Activated naive CD4-positive, alpha-beta T cell treated with Interleukin-2 at 50 U/mL for 16 hours (primary cell): ENCODE data around the gene NFIA.
A peak's percentile ranks its signal among the peaks of the same experiment; 100 is the strongest.
"Not testable (repeated sequence)": the region's sequence is repeated elsewhere in the genome, so short reads cannot be mapped to it uniquely, and the experiment has no call there.

Experiments used
- DNase-seq: peaks from one replicate; pipeline ENCODE4 v3.0.0-alpha.2; 2020

The NFIA gene

DNA sequence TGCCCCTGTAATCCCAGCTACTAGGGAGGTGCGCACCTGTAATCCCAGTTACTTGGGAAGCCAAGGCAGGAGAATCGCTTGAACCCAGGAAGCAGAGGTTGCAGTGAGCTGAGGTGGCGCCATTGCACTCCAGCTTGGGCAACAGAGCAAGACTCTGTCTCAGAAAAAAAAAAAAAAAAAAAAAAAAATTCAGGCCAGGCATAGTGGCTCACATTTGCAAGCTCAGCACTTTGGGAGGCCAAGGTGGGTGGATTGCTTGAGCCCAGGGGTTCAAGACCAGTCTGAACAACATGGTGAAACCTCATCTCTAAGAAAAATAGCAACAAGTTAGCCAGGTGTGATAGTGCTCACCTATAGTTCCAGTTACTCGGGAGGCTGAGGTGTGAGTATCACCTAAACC, 20.8 kb upstream of the NFIA start:
- DNase-seq: not testable (repeated sequence)

DNA sequence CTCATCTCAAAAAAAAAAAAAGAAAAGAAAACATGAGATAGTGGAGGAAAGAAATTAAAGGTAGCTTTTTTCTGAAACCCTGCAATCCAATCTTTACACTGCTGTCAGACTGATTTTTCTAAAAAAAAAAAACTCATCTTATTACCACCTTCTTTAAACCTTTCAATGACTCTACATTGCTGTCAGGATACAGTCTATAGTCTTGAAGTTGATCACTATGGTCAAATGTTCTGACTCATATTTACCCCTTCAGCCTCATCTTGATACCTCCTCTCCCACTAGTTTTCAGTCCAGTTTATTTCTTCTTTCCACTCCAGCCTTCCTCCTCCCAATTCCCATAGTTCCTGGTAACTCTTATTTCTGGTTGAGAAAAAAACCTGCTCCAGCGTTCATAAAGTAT, 17.7 kb upstream of the NFIA start:
- DNase-seq: no peak

DNA sequence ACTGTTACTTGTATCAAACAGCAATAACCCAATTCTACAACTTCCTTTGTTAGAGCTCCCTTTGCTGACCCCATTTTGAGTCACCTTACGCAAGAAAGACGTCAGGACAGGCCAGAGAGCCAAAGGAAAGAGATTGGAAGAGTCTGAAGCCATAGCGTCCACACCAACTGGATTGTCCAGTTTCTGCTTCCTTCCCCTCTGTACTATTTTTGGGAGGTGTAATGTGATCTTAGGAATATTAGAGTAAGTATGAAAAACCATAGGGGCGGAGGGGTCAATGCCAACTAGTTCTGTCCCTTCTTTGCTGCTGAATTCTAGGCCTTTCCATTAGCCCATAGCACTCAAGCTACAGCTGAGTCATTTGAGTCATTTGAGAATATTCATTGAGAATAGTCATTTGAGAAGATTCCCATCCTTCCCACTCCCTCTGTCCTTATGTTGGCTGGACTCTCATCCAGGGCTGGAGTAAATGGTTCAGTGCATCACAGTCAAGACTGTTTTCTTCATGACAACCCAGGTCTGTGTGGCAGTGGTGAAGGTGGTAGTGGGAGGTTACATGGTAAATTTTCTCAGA, 14.8 kb upstream of the NFIA start:
- DNase-seq: no peak

DNA sequence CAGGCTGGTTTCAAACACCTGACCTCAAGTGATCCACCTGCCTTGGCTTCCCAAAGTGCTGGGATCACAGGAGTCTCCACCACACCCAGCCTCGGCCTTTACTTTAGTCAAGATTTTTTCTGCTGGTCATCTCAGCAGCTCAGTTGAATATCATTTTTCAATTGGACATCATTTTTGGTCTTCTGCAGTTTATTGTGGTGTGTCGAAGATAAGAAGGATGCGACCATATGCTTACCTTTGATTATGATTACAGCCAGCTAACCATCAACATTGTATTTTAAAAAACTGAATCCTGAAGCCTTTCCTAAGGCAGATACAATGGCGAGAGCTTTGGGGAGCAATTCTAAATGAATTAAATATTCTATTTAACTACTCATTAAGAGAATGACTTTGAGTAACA, 12.3 kb upstream of the NFIA start:
- no peak for DNase-seq

DNA sequence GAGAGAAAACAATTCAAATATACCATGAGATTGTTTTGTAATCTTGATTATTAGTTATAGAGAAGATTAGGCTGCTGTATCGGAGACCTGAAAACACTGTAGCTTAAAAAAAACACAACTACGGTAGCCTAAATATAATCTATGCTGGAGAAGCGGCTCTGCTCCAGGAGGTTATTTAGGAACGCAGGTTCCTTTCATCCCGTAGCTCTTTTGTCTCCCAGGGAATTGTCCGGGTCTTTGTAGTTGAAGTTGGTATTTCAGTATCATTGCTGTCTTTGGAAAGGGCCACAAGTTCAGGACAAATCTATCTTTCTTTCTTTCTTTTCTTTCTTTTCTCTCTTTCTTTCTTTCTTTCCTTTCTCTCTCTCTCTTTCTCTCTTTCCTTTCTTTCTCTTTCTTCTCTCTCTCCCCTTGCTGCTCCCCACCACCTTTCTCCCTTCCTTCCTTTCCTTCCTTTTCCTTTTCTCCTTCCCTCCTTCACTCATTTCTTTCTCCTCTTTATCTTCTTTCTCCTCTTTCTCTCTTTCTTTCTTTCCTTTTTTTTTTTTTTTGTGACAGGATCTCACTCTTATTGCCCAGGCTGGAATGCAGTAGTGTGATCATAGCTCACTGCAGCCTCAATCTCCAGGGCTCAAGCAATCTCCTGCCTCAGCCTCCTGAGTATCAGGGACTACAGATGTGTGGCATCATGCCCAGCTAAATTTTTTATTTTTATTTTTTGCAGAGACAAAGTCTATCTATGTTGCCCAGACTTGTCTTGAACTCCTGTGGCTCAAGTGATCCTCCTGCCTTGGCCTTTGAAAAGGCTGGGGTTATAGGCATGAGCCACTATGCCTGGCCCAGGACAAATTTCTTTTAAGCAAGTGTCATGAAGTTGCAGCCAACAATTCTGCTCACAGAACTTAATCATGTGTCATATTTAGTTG, 10.9 kb upstream of the NFIA start:
- no peak for DNase-seq

DNA sequence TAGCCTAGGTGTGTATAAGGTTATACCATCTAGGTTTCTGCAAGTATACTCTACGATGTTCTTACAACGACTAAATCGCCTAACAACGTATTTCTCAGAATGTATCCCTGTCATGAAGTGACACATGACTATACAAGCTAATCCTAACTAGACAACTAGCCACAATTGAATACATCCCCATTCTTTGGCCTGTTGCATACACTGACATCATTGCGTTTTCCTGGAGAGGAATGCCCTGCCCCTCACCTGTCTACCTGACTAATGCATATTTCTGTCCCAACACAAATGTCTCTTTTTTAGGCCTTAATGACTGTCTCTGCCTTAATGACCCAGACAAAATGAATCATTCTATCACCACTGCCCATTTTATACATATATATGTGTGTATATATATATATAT, 8.5 kb upstream of the NFIA start:
- DNase-seq: no peak

DNA sequence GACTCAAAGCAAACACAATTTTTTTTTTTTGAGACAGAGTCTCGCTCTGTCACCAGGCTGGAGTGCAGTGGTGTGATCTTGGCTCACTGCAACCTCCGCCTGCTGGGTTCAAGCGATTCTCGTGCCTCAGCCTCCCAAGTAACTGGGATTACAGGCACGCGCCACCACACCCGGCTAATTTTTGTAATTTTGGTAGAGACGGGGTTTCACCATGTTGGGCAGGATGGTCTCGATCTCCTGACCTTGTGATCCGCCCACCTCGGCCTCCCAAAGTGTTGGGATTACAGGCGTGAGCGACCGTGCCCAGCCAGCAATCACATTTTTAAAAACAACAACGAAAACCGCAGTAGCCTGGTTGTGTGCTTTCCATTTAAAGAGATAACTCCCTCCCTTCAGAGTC, 6.5 kb upstream of the NFIA start:
- not testable (repeated sequence) for DNase-seq

DNA sequence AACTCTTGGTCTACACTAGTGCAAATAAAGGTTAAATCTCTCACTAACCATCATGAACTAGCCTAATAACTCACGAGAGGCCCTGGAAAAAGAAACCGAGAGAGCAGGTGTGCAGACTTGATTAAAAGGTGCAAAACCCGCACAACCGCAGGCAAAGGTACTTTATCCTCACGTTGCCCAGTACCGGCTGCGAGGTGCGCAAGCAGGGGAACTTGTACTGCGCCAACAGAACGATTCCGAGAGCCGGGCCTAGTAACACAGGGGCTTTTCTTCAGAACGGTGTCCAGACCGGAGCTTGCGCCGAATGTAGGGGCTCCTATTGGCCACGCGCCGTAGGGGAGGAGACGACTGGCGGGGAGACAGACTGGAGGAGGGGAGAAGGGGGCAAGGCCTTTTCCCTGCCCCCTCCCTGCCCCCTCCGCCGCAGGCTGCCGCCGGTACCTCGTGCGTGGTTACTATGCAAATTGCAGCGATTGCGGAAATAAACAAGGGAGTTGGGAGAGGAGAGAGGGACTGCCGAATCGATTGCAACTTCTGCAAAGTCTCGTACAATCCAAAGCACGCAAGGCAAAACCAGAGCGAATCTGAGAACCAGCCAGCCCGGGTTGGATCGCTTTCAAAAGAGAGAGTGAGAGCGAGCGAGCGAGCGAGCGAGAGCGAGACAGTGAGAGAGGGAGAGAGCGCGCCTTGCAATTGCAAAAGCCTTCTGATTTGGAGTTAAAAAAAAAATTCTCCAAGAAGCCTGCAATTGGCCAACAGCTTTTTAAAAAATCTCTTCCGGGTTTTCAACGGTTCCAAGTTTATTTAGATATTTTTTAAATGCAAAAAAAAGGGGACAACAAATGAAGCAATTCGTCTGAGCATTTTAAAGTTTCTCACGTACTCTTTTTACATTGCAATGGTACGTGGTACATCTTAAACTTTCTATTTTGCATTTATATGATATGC, 5.4 kb upstream of the NFIA start:
- DNase-seq: peak; percentile 77

DNA sequence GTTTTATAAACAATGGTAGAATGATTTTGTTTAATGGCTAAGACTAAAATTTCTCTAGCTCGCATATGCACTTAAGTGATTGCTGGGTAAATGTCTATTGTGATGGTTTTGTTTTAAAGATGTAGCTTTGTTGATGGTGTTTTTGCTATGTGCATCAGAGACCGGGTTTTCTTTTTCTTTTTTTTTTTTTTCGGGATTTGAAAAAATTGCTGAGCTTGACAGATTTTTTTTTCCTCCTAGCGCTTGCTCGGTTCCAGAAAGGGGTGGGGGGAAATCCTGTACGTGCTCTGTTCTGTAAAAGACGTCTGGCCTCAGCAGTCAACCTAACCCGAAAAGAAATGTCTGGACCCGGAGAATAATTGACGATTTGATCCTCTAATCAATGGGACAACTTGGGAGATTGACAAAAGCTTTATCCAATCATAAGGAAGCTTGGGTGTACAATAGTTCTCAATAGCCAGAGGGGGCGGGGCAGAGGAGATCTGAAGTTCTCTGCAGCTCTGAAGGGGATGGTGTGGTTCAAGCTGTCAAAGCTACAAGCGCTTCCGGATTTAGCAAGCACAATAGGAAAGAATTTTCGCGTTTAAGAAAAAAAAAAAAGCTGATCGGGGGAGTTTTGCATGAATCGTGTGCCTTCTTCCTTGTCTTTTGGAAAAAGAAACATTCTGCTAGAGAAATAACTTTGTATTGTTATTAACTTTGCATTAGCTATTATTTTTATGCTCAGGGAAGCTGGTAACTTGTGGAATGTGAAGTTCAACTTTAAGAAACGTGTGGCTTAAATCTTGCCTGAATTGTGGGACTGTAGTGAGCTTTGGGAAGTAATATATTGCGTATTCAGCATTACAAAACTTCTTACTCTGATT, 4.5 kb upstream of the NFIA start:
- peak; percentile 88 for DNase-seq

DNA sequence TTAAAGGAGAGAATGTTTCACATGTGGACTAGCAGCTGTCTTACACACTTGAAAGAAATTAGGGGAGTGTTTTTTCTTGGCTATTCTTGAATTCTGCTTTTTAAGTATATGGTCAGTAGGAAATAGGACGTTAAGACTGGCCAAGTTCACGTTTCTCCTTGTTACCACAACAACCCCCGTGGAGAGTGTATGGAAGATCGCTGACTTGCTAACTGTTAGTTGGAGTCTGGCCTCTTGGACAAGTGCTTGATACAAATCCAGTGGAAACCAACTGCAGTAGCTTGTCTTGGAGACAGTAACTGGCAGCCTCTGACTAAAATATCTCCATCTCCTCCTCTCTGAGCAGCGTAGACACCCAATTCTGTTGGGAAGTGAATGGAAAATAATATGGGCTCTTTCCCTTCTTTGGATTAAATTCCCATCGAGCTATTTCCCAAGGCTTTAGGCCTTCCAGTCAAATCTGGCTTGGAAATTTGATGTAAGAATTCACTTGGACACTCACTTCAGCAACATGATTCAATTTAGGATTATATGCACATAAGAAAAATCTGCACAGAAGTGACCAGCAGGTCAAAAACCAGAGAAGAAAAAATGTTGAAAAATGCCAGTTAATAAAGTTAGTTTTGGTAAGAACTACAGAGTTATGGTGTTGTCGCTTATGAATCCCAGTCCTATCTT, 3.6 kb upstream of the NFIA start:
- DNase-seq: no peak

DNA sequence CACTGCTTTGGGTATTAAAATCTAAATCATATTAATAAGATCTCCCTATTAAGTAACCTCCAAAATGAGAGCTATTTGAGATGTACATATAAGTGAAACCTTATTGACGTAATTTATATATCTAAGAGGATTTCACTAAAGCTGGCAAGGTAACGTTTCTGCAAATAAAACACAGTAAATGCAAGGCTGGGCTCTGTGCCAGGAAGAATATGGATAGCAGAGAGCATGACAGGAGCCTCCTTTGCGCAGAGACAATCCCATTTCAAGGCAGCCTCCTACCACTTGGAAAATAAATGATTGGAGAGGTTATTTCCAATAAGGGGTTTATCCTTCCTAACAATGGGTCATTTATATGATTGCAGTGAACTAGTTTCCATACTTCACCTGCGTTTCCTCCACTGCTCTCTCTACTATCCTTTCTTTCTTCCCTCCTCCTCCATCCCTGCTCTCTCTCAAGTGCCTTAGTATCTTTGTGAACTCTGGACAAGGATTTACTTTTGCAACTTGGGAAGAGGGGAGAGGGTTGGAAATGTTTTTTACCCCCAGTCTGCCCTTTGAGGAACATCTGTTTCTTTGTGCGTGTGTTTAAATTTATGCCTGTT, 3.0 kb upstream of the NFIA start:
- DNase-seq: no peak

DNA sequence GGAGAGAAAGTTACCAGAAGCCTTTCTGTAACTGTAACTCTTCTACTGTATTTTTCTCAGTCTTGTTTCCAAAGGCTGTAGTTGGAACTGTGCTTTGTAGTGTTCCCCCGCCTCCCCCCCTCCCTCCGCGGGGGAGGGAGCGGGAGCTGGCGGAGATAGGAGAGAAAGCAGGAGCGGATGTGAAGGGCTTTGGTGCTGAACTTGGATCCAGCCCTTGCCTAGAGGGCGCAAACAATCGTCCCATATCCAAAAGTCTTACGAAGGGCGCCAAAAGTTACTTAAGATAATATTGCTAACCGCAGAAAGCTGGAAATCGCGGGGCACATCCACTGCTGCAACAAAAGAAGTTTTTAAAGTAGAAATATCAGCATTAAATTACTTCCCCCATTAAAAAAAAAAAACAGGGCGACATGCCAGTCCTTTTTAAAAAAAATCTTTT, 2.4 kb upstream of the NFIA start:
- DNase-seq: peak; percentile 11

DNA sequence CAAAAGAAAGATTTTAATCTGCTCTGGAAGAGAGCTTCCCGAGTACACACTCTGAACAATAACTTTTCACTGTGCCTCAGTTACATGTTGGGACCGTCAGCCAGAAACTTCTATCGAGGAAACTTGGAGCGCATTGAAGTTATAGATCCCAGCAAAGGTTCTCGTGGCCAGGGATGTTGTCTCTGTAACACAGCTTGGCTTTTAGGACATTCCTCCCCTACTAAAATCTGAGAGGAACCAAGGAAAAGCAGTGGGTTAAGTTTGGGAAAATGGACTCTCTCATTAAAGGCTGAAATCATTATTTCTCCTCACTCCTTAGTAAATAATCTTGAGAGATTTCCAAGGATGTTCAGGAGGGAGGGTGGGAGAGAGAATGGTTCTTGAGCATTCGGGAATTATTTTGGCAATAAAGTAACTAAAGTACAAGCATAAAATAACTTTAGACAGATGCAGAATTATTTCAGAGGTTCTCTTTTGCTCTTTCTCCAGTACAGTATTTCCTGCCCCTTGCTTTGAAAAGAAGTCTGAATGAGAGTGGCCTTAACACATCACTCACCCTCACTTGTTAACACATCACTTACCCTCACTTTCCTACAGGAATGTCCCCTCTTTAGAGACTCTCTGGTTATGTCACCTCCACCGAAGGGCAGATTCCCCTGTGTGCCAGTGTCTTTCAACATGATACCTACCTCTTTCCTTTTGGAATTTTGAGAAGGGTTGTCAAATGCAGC, 1.8 kb upstream of the NFIA start:
- DNase-seq: no peak

DNA sequence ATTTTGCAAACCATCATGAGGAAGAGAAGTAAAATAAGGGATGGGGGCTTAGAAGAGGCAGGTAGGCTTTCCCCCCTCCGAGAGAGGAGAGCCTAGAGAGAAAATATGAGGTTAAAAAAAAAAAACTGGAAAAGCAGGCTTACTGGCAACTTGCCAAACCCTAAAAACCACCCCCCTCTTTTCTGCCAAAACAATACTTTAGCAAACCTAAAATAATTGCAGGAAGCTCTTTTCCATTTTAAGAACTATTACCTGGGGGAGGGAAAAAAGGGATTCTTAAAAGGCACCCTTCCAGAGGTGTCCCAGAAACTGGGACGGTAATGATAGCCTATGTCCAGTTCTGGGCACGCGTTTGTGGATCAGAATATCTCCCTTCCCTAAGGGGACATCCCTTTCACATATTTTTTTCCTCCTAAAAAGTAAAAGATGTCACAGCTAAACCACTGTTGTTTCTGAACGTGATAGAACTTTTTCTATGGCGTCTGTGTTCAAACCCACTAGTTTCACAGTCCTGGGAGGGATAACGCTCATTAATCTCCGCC, 1.1 kb upstream of the NFIA start:
- DNase-seq: no peak

DNA sequence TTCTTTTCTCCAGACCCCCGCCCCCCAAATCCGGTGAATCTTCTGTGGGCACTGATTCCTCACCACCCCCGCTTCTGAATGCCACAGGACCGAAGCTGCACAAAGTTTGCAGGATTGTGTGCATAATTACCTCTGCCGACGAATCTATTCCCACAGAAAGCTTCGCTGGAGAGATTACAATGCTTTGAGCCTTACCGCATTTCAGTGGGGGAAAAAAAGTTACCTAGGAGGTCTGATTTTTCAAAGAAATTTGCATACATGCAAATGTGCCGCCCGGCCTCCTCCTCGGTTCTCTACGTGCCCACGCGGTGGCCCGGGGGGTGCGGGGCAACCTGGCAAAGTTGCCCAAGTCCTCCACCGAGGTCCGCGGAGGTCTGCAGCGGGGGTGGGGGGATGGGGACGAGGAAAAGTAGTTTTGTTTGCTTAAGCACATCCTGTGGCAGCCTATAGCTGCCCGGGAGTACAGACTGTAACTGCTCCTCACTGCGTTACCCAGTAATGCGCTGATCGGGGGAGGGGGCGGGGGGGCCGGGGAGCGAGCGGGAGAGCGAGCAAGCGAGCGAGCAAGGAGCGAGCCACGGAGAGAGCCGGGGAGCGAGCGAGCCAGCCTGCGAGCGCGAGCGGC, 563 bp upstream of the NFIA start:
- peak; percentile 73 for DNase-seq

DNA sequence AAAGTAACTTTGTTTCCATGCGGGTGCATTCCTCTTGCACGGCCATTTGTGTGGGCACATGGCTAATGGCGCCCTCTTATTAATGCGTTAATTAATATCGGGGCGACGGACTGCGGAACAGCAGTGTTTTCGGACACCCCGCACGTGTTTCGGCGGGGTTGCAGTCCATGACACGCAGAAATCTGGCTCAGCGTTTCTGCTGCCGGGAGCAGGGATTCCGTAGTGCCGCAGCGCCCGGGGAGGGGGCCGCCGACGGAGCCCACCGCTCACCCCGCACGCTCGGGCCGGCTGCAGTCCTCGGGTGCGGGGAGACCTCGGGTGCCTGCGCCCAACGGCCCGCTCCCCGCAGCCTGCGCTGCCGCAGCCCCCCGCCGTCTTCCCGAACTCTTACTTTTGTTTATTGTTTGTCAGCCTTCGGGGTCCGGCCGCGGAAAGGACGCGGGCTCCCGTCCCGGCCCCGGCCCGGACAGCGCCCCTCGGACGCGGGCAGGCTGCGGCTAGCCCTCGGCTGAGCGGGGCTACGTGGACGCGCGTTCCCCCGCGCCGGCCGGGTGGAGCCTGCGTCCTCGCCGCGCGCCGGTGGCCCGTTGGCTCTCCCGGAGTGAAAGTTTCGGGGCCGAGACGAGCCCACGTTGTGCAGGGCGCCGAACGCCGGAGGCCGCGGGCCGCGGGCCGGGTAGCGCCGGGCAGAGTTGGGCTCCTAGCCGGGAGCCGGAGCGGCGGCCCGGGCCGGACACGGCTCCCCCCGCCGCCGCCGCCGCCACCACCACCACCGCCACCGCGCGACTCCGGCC, 849 bp downstream of the NFIA start:
- peak; percentile 19 for DNase-seq

DNA sequence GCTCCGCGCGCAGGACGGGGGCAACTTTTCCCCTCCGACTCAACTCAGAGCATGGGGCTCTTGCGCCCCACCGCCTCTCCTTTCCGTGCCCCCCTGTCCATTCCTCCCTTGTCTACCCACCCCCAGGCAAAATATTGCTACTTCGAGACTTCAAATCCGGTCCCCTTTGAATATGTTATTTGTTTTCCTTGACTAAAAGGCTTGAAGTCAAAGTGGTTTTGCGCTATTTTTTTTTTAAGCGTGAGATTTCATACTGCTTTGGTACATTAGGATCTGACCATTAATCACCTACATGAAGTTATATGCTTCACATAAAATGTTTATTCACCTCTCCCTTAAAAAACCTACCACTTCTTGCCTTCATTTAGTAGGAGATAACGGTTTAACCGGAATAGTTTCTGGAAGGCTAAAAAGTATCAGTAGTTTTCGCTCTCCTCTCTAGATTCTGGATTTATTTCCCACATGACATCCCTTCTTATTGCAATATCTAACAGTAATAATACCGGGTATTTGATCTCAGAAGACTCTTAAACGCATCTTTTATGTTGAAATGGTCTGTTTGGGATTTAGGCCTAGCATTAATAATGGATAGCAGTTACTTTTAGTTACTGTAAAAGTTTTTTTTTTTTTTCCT, 1.6 kb downstream of the NFIA start:
- no peak for DNase-seq

DNA sequence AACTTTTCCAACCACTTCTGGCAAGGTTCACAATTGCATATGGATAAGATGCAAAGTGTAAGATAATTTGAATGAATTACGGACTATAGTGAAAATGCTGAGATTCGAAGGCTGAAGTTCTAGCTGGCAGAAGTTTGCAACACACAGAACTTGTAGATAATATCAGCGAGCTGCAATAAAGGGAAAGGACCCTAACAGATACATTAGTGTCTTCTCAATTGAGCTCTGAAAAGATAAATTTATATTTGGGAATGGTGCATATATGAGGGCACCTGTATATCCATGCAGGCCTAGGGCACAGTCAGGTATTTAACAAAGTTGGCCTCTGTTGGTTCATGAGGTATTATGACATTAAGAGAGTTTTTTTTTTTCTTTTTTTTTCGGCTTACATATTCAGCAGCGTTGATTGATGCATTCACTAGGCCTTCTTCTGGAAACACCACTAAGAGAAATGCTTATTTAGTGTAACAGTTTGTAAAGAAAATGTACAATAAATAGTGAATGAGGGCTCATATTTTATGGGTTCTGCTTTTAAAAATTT, 2.2 kb downstream of the NFIA start:
- DNase-seq: no peak
